GM21381 (cell line): ENCODE results near the gene ZER1.
"Not testable (repeated sequence)": the region's sequence is repeated elsewhere in the genome, so short reads cannot be mapped to it uniquely, and the experiment has no call there.

Source experiments
- ATAC-seq: cut with Tn5 transposase; IDR thresholded peaks from one replicate; pipeline ENCODE4 v1.9.1; 2021; ENCODE audit warnings: mild to moderate bottlenecking, moderate library complexity; ENCODE audit not compliant: unreplicated experiment

The ZER1 gene

DNA sequence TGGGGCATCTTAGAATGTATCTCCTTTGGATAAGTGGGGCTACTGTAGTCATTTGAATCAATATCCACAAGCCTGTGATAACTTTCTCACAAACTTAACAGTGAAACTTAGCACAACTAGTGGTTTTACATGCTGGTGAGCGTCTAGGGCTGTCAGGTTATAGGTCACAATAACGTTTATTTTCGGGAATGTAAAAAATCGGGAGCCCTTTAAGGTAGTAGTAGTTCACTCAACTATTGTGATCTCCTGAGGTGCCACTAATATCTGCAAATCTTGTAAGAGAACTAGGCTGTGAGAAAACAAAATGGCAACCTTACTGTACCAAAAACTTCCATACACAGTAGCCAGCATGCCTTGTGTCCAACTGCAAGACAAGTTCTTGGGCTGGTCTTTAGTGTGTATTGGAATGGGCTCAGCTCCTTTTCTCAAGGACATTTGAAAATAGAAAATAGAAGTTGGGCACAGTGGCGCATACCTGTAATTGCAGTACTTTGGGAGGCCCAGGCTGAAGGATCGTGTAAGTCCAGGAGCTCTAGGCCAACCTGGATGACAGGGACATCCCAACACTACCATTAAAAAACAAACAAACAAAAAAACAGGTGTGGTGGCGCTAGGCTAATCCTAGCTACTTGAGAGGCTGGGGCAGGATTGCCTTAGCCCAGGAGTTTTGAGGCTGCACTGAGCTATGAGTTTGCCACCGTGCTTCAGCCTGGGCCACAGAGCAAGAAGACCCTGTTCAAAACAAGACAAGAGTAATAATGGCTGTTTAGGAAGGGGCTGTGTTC lies 74.6 kb downstream of the ZER1 start:
- no peak for ATAC-seq

DNA sequence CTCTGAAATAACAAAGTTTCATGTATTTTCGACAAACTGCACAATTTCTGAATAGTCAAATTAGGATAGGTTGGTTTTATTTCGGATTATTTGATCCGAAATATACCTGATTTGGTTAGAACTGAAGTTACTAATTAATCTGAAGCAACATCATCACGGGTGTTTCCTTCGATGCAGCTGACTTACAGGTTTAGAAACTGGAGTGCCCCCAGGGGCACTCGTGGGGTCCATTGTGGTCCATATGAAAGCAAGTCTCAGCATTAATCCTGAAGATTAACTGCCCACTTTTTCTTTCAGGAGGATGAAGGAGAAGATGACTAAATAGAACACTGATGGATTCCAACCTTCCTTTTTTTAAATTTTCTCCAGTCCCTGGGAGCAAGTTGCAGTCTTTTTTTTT lies 77.4 kb downstream of the ZER1 start:
- ATAC-seq: no peak

DNA sequence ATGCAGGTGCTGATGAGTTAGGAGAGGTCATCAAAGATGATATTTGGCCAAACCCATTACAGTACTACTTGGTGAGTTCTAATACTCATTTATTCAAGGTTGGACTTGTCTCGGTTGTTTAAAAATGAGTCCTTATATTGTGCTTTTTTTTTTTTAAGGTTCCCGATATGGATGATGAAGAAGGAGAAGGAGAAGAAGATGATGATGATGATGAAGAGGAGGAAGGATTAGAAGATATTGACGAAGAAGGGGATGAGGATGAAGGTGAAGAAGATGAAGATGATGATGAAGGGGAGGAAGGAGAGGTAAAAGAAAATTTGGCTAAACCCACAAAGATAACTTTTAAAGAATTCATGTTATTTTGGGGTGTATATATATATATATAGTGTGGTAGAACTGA lies 78.0 kb downstream of the ZER1 start:
- ATAC-seq: not testable (repeated sequence)

DNA sequence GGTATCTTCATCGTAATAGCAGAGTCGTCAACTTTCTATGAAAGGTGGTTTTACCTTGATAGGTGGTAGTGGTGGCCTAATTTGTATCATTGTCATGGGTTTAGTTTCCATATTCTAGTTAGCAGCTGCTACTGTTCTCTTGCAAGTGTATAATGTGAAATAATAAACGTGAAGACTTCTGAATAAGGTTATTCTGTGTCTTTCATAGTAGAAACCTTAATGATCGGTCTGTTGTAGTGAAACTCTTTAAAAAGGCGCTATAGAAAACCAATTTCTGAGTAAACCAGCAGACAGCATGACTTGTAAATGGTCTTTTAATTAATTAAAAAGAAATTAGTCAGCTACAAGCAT lies 81.1 kb downstream of the ZER1 start:
- no peak for ATAC-seq

DNA sequence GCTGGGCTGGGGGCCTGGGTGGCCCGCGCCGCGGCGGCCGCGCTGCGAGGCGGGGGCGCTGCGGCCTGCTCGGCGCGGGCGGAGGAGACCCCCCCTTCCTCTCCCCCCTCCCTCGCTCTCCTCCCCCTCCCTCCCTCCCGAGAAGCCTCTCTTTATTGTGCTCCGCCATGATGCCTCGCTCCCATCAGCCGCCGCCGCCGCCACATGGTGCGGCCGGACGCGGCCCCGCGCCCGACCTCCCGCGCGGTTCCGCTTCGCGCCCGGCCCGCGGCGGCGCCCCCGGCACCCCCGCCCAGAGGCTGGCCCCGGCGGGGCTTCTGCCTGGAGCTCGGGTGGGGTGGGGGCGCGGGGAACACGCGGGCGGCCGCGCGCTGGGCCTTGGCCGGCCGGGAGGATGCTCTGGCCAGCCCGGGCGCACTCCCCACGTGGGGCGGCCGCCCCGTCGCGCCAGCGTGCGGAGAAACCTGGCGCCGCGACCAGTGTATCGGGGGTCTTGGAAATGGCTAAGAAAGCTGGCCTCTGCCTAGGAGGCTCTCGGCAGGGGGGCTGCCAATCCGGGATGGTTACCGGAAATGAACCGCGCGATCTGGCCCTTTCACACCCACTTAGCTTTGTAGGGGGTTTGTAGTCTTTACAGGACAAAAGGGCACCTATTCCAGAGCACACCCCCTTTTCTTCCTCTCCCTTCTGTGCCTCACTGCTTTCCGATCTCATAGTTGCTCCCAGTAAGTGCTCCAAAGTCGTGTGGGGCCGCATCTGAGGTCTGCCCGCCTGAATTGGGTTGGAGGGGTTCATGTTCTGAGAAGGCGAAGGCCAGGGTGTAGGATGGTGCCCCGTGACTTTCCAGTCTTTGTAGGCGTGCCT lies 81.7 kb downstream of the ZER1 start:
- no peak for ATAC-seq

DNA sequence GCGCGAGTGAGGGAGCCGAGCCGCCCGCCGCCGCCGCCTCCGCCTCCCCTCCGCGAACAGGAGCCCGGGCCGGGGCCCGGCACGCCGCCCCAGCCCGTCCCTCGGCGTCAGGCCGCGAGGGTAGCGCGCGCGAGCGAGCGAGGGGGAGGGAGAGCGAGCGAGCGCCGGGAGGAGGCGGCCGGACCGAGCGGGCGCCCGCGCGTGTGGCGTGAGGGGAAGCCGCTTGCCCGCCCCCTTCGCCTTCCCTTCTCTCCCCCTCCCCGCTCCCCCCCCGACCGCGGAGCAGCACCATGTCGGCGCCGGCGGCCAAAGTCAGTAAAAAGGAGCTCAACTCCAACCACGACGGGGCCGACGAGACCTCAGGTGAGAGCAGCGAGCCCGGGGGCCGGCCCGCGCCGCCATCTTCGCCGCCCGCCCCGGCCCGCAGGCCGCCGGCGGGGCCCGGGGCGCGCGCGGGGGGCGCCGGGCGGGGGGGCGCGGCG lies 82.4 kb downstream of the ZER1 start:
- peak; percentile 0 for ATAC-seq

DNA sequence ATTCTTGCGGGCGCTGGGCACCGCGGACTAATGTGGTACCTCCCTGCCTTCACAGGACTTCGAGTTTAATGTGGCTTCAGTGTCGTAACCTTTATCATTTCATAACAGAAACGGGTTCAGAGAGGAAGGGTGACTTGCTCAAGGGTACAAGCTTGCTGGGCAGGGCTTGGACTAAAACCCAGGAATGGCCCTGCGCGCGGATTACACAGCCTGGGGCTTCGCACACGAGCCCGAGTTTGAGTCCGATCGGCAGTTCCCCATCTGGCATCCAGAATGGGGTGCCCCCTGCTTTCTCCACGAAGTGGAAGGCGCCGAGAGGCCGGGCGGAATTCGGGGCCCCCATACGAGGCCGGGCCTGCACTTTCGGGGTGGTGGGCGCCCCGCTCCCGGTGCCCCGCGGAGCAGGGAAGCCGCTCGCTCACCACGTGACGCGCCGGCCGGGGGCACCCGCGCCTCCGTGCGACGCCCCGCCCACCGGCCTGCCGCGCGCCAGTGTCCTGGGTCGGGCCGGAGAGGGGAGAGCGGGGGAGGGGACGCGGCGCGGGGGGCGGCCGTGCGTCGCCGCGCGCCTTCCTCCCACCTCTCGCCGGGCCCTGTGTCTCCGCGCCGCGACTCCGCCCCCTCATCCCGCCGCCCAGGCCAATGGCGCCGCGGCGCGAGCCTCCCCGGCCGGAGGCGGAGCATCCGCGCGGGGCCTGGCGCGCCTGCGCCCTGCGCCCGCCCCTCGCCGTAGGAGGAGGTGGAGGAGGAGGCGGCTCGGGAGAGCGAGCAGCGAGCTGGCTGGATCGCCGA lies 83.0 kb downstream of the ZER1 start, which contains the start of gene SET:
TSS of gene SET (plus strand) at position 722 of the 792 bp plus-strand sequence. CDS start 361 bp downstream, outside the sequence.
- peak; percentile 67 for ATAC-seq

DNA sequence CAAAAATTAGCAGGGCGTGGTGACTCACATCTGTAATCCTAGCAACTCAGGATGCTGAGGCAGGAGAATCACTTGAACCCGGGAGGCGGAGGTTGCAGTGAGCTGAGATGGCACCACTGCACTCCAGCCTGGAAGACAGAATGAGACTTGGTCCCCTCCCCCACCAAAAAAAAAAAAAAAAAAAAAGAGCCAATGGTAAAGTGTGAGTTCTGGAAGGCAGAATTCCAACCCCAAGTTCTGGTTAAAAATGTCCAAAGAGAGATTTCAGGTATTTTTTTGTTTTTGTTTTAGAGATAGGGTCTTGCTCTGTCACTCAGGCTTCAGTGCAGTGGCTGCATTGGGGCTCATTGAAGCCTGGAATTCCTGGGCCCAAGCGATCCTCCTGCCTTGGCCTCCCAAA lies 84.3 kb downstream of the ZER1 start:
- ATAC-seq: no peak

DNA sequence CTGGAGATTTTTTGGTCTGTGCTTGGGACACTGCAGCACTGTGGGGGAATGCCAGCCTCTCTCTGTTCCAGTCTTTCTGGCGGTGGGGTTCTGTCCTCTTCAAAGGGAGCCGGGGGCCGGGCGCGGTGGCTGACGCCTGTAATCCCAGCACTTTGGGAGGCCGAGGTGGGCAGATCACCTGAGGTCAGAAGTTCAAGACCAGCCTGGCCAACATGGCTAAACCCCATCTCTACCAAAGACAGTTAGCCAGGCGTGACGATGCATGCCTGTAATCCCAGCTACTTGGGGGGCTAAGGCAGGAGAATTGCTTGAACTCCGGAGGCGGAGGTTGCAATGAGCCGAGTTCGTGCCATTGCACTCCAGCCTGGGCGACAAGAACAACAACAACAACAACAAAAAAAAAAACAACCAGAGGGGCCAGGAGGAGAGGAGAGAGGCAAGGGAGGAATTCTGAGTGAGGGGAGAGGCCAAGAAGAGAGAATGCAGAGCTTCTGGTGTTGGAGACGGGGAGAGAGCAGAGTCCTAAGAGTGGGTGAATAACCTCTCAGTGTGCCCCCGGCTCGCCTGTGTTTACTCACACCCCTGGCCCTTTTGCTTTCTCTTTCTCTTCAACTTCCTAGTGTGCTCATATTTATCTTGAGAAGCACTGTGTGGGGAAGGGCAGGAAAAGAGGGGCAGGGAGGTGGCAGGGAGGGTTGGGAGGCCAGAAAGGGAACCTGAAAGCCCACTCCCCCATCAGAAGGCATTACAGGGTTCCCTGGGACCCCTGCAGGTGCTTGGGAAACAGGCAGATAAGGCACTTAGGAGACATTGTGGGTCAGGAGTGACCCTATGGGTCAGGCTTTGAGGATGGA lies 85.9 kb downstream of the ZER1 start:
- ATAC-seq: no peak

DNA sequence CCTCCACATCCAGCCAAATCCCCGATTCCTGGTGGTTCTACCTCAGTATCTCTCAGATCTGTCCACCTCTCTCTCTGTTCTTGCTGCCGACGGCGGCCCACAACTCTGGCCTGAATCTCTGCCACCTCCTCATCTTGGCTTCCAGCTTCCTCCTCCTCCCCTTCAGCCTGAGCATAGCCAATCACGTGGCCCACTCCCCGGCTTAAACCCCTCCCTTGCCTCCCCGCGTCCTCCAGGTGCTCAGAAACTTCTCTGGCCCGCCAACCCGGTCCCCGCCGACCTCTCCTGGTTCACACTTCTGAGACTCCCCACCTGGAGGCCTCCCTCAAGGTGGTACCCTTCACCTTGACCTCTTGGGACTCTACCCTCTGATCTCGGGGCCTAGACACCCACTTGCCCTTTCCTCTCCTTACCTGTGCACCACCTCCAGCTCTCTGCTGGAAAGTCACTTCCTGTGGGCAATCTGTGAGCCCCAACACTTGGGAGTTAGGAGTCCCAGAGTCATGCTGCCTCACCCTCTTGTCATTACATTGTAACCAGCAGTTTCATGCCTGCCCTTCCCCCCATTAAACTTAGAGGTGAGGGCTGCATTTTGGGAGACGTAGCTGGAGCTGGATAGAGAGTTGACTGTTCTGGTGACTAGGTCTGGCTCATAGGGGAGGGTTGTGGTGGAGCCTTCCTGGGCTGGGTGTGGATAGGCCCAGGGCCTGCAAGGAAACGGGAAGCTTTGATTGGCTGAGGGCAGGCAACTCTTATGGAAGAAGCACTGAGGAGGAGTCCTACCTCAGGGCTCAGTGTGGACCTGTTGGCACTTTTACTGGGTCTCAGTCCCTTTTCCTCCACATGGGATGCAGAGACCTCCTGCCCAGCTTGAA lies 87.2 kb downstream of the ZER1 start:
- ATAC-seq: peak; percentile 33

DNA sequence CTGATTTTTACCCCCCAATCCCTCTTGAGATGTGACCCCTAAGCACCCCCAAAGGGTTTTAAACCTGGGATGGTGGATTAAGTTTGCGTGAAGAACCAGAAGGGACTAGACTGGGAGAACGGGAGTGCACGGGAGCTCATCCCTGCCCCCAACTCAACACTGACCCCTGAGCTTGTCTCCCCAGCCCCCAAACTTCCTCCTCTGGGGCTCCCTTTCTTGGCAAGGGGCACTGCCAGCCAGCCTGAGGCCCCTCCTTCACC lies 87.7 kb downstream of the ZER1 start:
- ATAC-seq: peak; percentile 1

DNA sequence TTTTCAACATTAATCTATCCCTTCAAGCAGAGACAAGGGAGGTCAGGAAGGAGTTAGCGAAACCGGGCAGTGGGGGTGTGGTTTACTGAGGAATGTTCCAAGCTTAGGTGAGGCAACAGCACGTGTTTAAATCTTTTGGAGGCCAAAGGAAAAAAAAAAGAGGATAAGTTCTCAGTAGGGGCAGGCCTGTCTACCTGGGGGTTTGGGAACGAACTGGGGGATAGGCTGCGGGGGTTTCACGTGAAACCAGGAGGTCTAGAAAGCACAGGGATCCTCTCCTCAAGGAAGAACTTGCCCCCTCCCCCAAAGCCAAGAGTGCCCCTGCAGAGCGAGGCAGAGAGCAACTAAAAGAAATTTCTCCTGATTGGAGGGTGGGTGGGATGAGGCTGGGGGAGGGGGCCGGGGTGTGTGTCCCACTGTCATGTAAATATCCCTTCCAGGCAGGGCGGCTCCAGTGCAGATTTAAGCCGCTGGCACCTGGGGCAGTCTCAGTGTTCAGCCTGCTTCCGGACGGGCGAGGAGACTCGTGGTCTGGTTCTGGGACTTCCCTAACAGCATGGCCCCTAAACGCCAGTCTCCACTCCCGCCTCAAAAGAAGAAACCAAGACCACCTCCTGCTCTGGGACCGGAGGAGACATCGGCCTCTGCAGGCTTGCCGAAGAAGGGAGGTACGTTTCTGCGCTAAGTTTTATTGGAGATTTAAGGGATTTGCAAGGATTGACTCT lies 88.2 kb downstream of the ZER1 start:
- ATAC-seq: no peak
